ENCODE measurements around the gene RAMP1. TPM values are rescaled to one million over a fixed set of nuclear protein-coding genes. Genes with fewer than 3 reads are reported as not detected.

The RAMP1 gene
- total and polyA plus RNA-seq, 2 of the 4 experiments (the other 2 are of a cell fraction), result 15.8 to 77.1 TPM

DNA sequence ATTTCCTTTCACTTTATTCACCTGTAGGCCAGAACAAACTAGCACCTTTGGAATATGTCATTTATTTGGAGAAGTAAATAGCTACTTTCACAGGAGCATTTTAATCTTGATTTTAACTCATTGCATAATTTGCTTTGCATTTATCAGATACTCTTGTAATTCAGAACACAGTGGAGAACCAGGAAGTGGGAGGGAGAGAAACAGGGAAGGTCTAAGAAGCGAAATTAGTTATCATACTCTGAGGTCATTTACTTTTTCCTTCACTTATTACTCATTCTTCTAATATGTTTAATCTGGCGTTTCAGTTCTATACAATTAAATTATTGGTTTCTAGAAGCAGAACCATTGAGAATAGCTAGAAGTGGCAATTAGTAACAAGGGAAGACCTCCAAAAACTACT, 40.2 kb upstream of the RAMP1 start:
- H3K36me3 ChIP-seq (ENCODE audit: control insufficient read depth, insufficient read depth, low read length), result no peaks in the 10 kb centered on the region
- no peak overlapping the region for H3K9ac ChIP-seq (ENCODE audit: low read depth, low read length)
- H3K4ac ChIP-seq (ENCODE audit: low read depth, low read length), result no peak overlapping the region
- dilution Hi-C loops (cut with HindIII; ENCODE audit: low sequenced_read_pairs, unreplicated experiment), result no loop called here
- H2BK20ac ChIP-seq (ENCODE audit: low read depth, low read length), result no peak overlapping the region
- no peak overlapping the region for H4K5ac ChIP-seq (ENCODE audit: low read depth, low read length)
- intact Hi-C loops (cut with micrococcal nuclease), result no loop called here
- H2AFZ ChIP-seq (replicated peaks; ENCODE audit: low read length, poor library complexity), result no peak overlapping the region
- no peak overlapping the region for H2BK15ac ChIP-seq (ENCODE audit: low read depth, low read length)
- TF ChIP-seq MAZ (IDR thresholded peaks at IDR 0.05; ENCODE audit: borderline replicate concordance, low read depth, low read length) (no peak), RFX5 (IDR thresholded peaks at IDR 0.05; ENCODE audit: low read depth, low read length) (no peak), RAD21 (IDR thresholded peaks at IDR 0.05; ENCODE audit: low read length) (no peak), MXI1 (IDR thresholded peaks at IDR 0.05; ENCODE audit: borderline replicate concordance, low read depth, low read length) (no peak), BHLHE40 (IDR thresholded peaks at IDR 0.05; ENCODE audit: low read depth, low read length) (no peak), CHD1 (IDR thresholded peaks at IDR 0.05; ENCODE audit: low read depth, low read length) (no peak), NFE2L2 (IDR thresholded peaks at IDR 0.05; ENCODE audit: low read depth, low read length) (no peak), RCOR1 (IDR thresholded peaks at IDR 0.05; ENCODE audit: insufficient replicate concordance, low read length) (no peak), FOS (IDR thresholded peaks at IDR 0.05; ENCODE audit: low read depth, low read length) (no peak), MAFK (IDR thresholded peaks at IDR 0.05; ENCODE audit: low read depth, low read length) (no peak), CEBPB (IDR thresholded peaks at IDR 0.05; ENCODE audit: low read depth, low read length) (no peak), POLR2A (IDR thresholded peaks at IDR 0.05; ENCODE audit: low read depth, low read length) (no peak), SMC3 (IDR thresholded peaks at IDR 0.05; ENCODE audit: low read depth, low read length) (no peak)
- TF ChIP-seq, protein P1, sequence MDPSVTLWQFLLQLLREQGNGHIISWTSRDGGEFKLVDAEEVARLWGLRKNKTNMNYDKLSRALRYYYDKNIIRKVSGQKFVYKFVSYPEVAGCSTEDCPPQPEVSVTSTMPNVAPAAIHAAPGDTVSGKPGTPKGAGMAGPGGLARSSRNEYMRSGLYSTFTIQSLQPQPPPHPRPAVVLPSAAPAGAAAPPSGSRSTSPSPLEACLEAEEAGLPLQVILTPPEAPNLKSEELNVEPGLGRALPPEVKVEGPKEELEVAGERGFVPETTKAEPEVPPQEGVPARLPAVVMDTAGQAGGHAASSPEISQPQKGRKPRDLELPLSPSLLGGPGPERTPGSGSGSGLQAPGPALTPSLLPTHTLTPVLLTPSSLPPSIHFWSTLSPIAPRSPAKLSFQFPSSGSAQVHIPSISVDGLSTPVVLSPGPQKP (IDR thresholded peaks at IDR 0.05; ENCODE audit: borderline replicate concordance, low read depth, low read length), result no peak
- TF ChIP-seq, protein P2, sequence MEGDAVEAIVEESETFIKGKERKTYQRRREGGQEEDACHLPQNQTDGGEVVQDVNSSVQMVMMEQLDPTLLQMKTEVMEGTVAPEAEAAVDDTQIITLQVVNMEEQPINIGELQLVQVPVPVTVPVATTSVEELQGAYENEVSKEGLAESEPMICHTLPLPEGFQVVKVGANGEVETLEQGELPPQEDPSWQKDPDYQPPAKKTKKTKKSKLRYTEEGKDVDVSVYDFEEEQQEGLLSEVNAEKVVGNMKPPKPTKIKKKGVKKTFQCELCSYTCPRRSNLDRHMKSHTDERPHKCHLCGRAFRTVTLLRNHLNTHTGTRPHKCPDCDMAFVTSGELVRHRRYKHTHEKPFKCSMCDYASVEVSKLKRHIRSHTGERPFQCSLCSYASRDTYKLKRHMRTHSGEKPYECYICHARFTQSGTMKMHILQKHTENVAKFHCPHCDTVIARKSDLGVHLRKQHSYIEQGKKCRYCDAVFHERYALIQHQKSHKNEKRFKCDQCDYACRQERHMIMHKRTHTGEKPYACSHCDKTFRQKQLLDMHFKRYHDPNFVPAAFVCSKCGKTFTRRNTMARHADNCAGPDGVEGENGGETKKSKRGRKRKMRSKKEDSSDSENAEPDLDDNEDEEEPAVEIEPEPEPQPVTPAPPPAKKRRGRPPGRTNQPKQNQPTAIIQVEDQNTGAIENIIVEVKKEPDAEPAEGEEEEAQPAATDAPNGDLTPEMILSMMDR (conservative IDR thresholded peaks at IDR 0.05; ENCODE audit: low read depth, low read length), result no peak
- no peaks in the 10 kb centered on the region for H3K4me1 ChIP-seq (ENCODE audit: control insufficient read depth, insufficient read depth, low read length)
- H4K91ac ChIP-seq (ENCODE audit: insufficient read depth, low read depth, low read length), result no peak overlapping the region
- no peak overlapping the region for H2AK9ac ChIP-seq (replicated peaks; ENCODE audit: low read depth, low read length, poor library complexity)
- H3K79me1 ChIP-seq (ENCODE audit: low read depth in 1 of 2, low read length in 2 of 2), result no peaks in the 10 kb centered on the region
- no peak overlapping the region for H3K23ac ChIP-seq (ENCODE audit: low read depth, low read length)
- no TSS peak for BruUV-seq (replicated peaks)
- H3K4me3 ChIP-seq (ENCODE audit: insufficient read depth, low read depth, low read length), result no peak overlapping the region
- no peak overlapping the region for H2BK5ac ChIP-seq (ENCODE audit: low read depth, low read length, poor library complexity, severe bottlenecking)
- no peak overlapping the region for H2BK120ac ChIP-seq (ENCODE audit: low read depth, low read length)
- H4K8ac ChIP-seq (ENCODE audit: low read depth in 2 of 2, low read length in 2 of 2), result no peak overlapping the region
- no peaks in the 10 kb centered on the region for H3K9me1 ChIP-seq (ENCODE audit: insufficient read depth, low read length)
- no peak overlapping the region for H3K14ac ChIP-seq (replicated peaks; ENCODE audit: low read depth, low read length)
- CTCF ChIA-PET, result no interaction called here
- no peak overlapping the region for H3K27ac ChIP-seq (ENCODE audit: insufficient read depth, low read length)
- no peak overlapping the region for H3K56ac ChIP-seq (ENCODE audit: extremely low read depth, insufficient read depth, low read length)
- no peak overlapping the region for H3K18ac ChIP-seq (ENCODE audit: low read depth, low read length)
- H2AK5ac ChIP-seq (ENCODE audit: low read depth, low read length), result no peak overlapping the region
- DNase-seq (peak; percentile 12), ATAC-seq (ENCODE audit: low read depth) (no peak)
- no CpG with 5 or more reads among the region's 2 CpGs for WGBS, 2 experiments (ENCODE audit: extremely low coverage in 2 of 2, insufficient read length in 1 of 2)
- H3K27me3 ChIP-seq (ENCODE audit: control insufficient read depth, insufficient read depth, low read length), result peaks cover 1% of the 10 kb centered on the region; the same call in 1 of the 2 replicates
- POLR2A ChIA-PET (ENCODE audit: unreplicated experiment), result no interaction called here
- H3K9me3 ChIP-seq (ENCODE audit: control insufficient read depth, insufficient read depth, low read length), result no peaks in the 10 kb centered on the region
- in situ Hi-C loops (cut with MboI; ENCODE audit: low sequenced_read_pairs), result no loop called here
- no peaks in the 10 kb centered on the region for H4K20me1 ChIP-seq (ENCODE audit: insufficient read depth, low read length)
- H3K4me2 ChIP-seq (ENCODE audit: low read depth, low read length), result no peak overlapping the region
